ENCODE results near the gene DEAF1.

DNA sequence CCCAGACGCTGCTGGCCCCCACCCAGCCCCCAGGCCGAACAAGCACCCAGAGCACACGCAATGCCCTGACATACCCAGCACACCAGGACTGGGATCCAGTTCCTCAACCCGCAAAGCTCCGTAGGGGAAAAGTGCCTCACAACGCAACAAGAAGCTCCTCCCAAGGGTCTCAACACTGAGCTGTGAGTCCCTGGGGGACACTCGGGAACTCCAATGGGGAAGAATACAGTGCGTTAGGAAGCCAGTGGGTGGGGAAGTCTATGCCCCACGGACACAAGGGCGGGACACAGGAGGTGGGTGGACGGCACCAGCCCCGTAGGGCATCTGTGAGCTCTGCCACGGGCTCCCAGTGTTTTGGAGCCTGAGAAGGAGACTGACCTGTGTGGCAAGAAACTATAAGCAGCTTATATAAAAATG lies 1.6 kb downstream of the DEAF1 start:
- TF ChIP-seq ZZZ3 (IDR thresholded peaks at IDR 0.05) (no peak), CBX2 (IDR thresholded peaks at IDR 0.05; ENCODE audit: insufficient read depth, low read length, poor library complexity, severe bottlenecking) (no peak)
